GM23338 (cell line): ENCODE data around the gene MATCAP1. TPM values are rescaled to one million over a fixed set of nuclear protein-coding genes. Genes with fewer than 3 reads are reported as not detected.

ENCODE experiments used
- ATAC-seq: fragments of 200-7000 bp; cut with Tn5 transposase; 3 replicates; pipeline ENCODE4 v1.9.1; 2020
- DNase-seq: peaks from one replicate; pipeline ENCODE4 v3.0.0-alpha.2; 2015; ENCODE audit warnings: low spot score
- H2AFZ ChIP-seq: fragments of 200-600 bp; sonication (generic); 2 replicates; pipeline ENCODE4 v1.8.0; 2016; ENCODE audit warnings: antibody characterized with exemption, mild to moderate bottlenecking, moderate library complexity
- H3F3A ChIP-seq: fragments of 200-600 bp; sonication (generic); replicated peaks from 2 replicates; pipeline ENCODE4 v1.8.0; 2017; ENCODE audit warnings: antibody characterized with exemption, mixed run types, low read depth
- H3K27ac ChIP-seq: fragments of 200-600 bp; sonication (generic); 2 replicates; pipeline ENCODE4 v1.6.1; 2016; ENCODE audit warnings: low read depth
- H3K27me3 ChIP-seq: fragments of 200-600 bp; sonication (generic); 2 replicates; pipeline ENCODE4 v1.8.0; 2016; ENCODE audit warnings: mild to moderate bottlenecking, mixed run types, moderate library complexity; ENCODE audit not compliant: insufficient read depth
- H3K36me3 ChIP-seq: fragments of 200-600 bp; sonication (generic); 2 replicates; pipeline ENCODE4 v1.8.0; 2016; ENCODE audit warnings: mild to moderate bottlenecking; ENCODE audit not compliant: insufficient read depth
- H3K4me1 ChIP-seq: fragments of 200-600 bp; sonication (generic); 2 replicates; pipeline ENCODE4 v1.8.0; 2016; ENCODE audit warnings: mild to moderate bottlenecking, moderate library complexity; ENCODE audit not compliant: insufficient read depth
- H3K4me2 ChIP-seq: fragments of 200-600 bp; sonication (generic); 2 replicates; pipeline ENCODE4 v1.7.1; 2017; ENCODE audit warnings: mixed run types
- H3K4me3 ChIP-seq: fragments of 200-600 bp; sonication (generic); 2 replicates; pipeline ENCODE4 v1.6.1; 2016; ENCODE audit warnings: mixed run types
- H3K79me2 ChIP-seq: fragments of 200-600 bp; sonication (generic); replicated peaks from 2 replicates; pipeline ENCODE4 v1.8.0; 2017; ENCODE audit warnings: mild to moderate bottlenecking; ENCODE audit not compliant: insufficient read depth
- H3K9me2 ChIP-seq: fragments of 200-600 bp; sonication (generic); 2 replicates; pipeline ENCODE4 v1.8.0; 2017; ENCODE audit not compliant: insufficient read depth
- H4K20me1 ChIP-seq: fragments of 200-600 bp; sonication (generic); replicated peaks from 2 replicates; pipeline ENCODE4 v1.8.0; 2017; ENCODE audit warnings: mild to moderate bottlenecking; ENCODE audit not compliant: insufficient read depth
- H3K27ac Mint-ChIP-seq: 2 replicates; pipeline ENCODE4 v1.8.0; 2020; ENCODE audit warnings: inconsistent platforms, mild to moderate bottlenecking, moderate library complexity, mixed read lengths
- H3K27me3 Mint-ChIP-seq: 3 replicates; pipeline ENCODE4 v1.8.0; 2022; ENCODE audit warnings: low read depth, mild to moderate bottlenecking, moderate library complexity, mixed read lengths, inconsistent platforms; ENCODE audit not compliant: insufficient read depth, poor library complexity
- H3K36me3 Mint-ChIP-seq: 3 replicates; pipeline ENCODE4 v1.8.0; 2021; ENCODE audit warnings: low read depth, mild to moderate bottlenecking, inconsistent platforms, moderate library complexity, mixed read lengths
- H3K4me1 Mint-ChIP-seq: 3 replicates; pipeline ENCODE4 v1.8.0; 2020; ENCODE audit warnings: mild to moderate bottlenecking, inconsistent platforms, mixed read lengths
- H3K4me3 Mint-ChIP-seq: 3 replicates; pipeline ENCODE4 v1.8.0; 2021; ENCODE audit warnings: moderate library complexity, mild to moderate bottlenecking, inconsistent platforms, mixed read lengths
- H3K9me3 Mint-ChIP-seq: 3 replicates; pipeline ENCODE4 v1.8.0; 2020; ENCODE audit warnings: moderate library complexity, mild to moderate bottlenecking, inconsistent platforms, mixed read lengths
- CREB1 ChIP-seq: fragments of 250-450 bp; sonication (Bioruptor Pico); IDR thresholded peaks from 2 replicates; pipeline ENCODE4 v1.5.0; 2020; ENCODE audit warnings: low read depth, mild to moderate bottlenecking, moderate library complexity
- EZH2phosphoT487 ChIP-seq: fragments of 200-600 bp; sonication (generic); IDR thresholded peaks from one replicate; pipeline ENCODE4 v1.8.1; 2018; ENCODE audit warnings: antibody characterized with exemption; ENCODE audit not compliant: unreplicated experiment
- POLR2AphosphoS5 ChIP-seq: IDR thresholded peaks from 2 replicates; pipeline ENCODE4 v1.6.1; 2016; ENCODE audit warnings: antibody characterized with exemption, low read depth
- polyA plus RNA-seq: library from polyadenylated mRNA; unstranded; fragments of >200 nt; fragmentation: Nextera tagmentation; extraction: Ambion mirVana; gene quantifications from 2 replicates; pipeline ENCODE4 v1.2.1, GENCODE V29; 2016
- total RNA-seq: library from RNA; depleted of rRNA; stranded (reverse); fragments of >200 nt; shearing (Covaris generic); gene quantifications from 2 replicates; pipeline ENCODE4 v1.2.3, GENCODE V29; 2014
- TF ChIP-seq, protein P1 (sequence below), 2 experiments: fragments of 200-600 bp in 1 of 2; sonication (generic) in 1 of 2; conservative IDR thresholded peaks; 2 replicates each; pipeline versions ENCODE4 v1.5.1 to v1.6.1; 2016 to 2017; ENCODE audit warnings: antibody characterized with exemption in 2 of 2, low read depth in 2 of 2, mild to moderate bottlenecking in 2 of 2, moderate library complexity in 1 of 2
- TF ChIP-seq, protein P2 (sequence below): IDR thresholded peaks from 2 replicates; pipeline ENCODE4 v1.6.1; 2016; ENCODE audit warnings: antibody characterized with exemption
- TF ChIP-seq, protein P3 (sequence below): IDR thresholded peaks from one replicate; pipeline ENCODE4 v1.6.1; 2018; ENCODE audit warnings: antibody characterized with exemption; ENCODE audit not compliant: unreplicated experiment

The MATCAP1 gene
- total and polyA plus RNA-seq, 2 experiments from 2014 or later: 9.5 to 22.7 TPM

GRCh38 chr16:67199011-67199807 lies 15.4 kb upstream of the MATCAP1 start, which contains the start of gene ELMO3:
Gene ELMO3 (plus strand): TSS chr16:67199131. CDS start chr16:67199327, 196 bp downstream.
- Mint-ChIP-seq H3K27ac (peak within 1 kb of the TSS; percentile 83), H3K4me3 (peak within 1 kb of the TSS; percentile 86), H3K4me1 (peaks cover 6% of the 10 kb centered on the region), H3K27me3 (peaks cover 16% of the 10 kb centered on the region), H3K9me3 (no peaks in the 10 kb centered on the region), H3K36me3 (peaks cover 41% of the 10 kb centered on the region)
- H3K4me2 ChIP-seq: peak within 1 kb of the TSS; percentile 92
- H3K27ac ChIP-seq: peak within 1 kb of the TSS; percentile 78
- TF ChIP-seq EZH2phosphoT487: no peak
- TF ChIP-seq, protein P1, sequence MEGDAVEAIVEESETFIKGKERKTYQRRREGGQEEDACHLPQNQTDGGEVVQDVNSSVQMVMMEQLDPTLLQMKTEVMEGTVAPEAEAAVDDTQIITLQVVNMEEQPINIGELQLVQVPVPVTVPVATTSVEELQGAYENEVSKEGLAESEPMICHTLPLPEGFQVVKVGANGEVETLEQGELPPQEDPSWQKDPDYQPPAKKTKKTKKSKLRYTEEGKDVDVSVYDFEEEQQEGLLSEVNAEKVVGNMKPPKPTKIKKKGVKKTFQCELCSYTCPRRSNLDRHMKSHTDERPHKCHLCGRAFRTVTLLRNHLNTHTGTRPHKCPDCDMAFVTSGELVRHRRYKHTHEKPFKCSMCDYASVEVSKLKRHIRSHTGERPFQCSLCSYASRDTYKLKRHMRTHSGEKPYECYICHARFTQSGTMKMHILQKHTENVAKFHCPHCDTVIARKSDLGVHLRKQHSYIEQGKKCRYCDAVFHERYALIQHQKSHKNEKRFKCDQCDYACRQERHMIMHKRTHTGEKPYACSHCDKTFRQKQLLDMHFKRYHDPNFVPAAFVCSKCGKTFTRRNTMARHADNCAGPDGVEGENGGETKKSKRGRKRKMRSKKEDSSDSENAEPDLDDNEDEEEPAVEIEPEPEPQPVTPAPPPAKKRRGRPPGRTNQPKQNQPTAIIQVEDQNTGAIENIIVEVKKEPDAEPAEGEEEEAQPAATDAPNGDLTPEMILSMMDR (conservative IDR thresholded peaks at IDR 0.05; ENCODE audit: low read depth in 2 of 2): peak; percentile 52 to 89
- TF ChIP-seq, protein P2, sequence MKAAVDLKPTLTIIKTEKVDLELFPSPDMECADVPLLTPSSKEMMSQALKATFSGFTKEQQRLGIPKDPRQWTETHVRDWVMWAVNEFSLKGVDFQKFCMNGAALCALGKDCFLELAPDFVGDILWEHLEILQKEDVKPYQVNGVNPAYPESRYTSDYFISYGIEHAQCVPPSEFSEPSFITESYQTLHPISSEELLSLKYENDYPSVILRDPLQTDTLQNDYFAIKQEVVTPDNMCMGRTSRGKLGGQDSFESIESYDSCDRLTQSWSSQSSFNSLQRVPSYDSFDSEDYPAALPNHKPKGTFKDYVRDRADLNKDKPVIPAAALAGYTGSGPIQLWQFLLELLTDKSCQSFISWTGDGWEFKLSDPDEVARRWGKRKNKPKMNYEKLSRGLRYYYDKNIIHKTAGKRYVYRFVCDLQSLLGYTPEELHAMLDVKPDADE: no peak
- TF ChIP-seq POLR2AphosphoS5: peak; percentile 61
- TF ChIP-seq, protein P3, sequence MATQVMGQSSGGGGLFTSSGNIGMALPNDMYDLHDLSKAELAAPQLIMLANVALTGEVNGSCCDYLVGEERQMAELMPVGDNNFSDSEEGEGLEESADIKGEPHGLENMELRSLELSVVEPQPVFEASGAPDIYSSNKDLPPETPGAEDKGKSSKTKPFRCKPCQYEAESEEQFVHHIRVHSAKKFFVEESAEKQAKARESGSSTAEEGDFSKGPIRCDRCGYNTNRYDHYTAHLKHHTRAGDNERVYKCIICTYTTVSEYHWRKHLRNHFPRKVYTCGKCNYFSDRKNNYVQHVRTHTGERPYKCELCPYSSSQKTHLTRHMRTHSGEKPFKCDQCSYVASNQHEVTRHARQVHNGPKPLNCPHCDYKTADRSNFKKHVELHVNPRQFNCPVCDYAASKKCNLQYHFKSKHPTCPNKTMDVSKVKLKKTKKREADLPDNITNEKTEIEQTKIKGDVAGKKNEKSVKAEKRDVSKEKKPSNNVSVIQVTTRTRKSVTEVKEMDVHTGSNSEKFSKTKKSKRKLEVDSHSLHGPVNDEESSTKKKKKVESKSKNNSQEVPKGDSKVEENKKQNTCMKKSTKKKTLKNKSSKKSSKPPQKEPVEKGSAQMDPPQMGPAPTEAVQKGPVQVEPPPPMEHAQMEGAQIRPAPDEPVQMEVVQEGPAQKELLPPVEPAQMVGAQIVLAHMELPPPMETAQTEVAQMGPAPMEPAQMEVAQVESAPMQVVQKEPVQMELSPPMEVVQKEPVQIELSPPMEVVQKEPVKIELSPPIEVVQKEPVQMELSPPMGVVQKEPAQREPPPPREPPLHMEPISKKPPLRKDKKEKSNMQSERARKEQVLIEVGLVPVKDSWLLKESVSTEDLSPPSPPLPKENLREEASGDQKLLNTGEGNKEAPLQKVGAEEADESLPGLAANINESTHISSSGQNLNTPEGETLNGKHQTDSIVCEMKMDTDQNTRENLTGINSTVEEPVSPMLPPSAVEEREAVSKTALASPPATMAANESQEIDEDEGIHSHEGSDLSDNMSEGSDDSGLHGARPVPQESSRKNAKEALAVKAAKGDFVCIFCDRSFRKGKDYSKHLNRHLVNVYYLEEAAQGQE: peak; percentile 44
- TF ChIP-seq CREB1 (CRISPR knock-in tag): peak; percentile 55
- DNase-seq (peak; percentile 89), ATAC-seq (peak; percentile 87)
- H3F3A ChIP-seq: peaks cover 18% of the 10 kb centered on the region; the same call in 1 of the 2 replicates
- peaks cover 9% of the 10 kb centered on the region; the same call in 1 of the 2 replicates for H4K20me1 ChIP-seq
- no peaks in the 10 kb centered on the region for H3K27me3 ChIP-seq
- peak within 1 kb of the TSS; percentile 96 for H2AFZ ChIP-seq
- H3K79me2 ChIP-seq: no peaks in the 10 kb centered on the region
- H3K4me3 ChIP-seq: peak within 1 kb of the TSS; percentile 79
- H3K36me3 ChIP-seq: peaks cover 20% of the 10 kb centered on the region; the same call in 1 of the 2 replicates
- peaks cover 9% of the 10 kb centered on the region for H3K4me1 ChIP-seq
- H3K9me2 ChIP-seq: no peaks in the 10 kb centered on the region
